WERI-Rb-1 (cell line): ENCODE measurements around the gene TMEM256.
A peak's percentile ranks its signal among the peaks of the same experiment; 100 is the strongest.

ENCODE experiments used
- DNase-seq: peaks from one replicate; pipeline ENCODE4 v3.0.0-alpha.2; 2020
- H3K27ac ChIP-seq: fragments of 250-450 bp; sonication (Bioruptor Pico); 2 replicates; pipeline ENCODE4 v1.5.1; 2020; ENCODE audit warnings: mild to moderate bottlenecking, moderate library complexity
- H3K27me3 ChIP-seq: fragments of 250-450 bp; sonication (Bioruptor Pico); 2 replicates; pipeline ENCODE4 v1.5.1; 2021; ENCODE audit warnings: mild to moderate bottlenecking, low read depth, moderate library complexity; ENCODE audit not compliant: insufficient read depth, severe bottlenecking
- H3K36me3 ChIP-seq: fragments of 250-450 bp; sonication (Bioruptor Pico); 2 replicates; pipeline ENCODE4 v1.5.1; 2020; ENCODE audit warnings: mild to moderate bottlenecking, moderate library complexity
- H3K4me3 ChIP-seq: 2 replicates; pipeline ENCODE4 v1.5.1; 2011; ENCODE audit warnings: low read depth, mild to moderate bottlenecking, control low read depth, low read length
- H3K9me3 ChIP-seq: fragments of 250-450 bp; sonication (Bioruptor Pico); 2 replicates; pipeline ENCODE4 v1.5.1; 2021; ENCODE audit warnings: mild to moderate bottlenecking, moderate library complexity; ENCODE audit not compliant: severe bottlenecking
- TF ChIP-seq, protein P1 (sequence below): IDR thresholded peaks from 2 replicates; pipeline ENCODE4 v1.5.1; 2011; ENCODE audit warnings: low read depth, mild to moderate bottlenecking, control low read depth, inconsistent platforms, low read length

TMEM256 gene

DNA sequence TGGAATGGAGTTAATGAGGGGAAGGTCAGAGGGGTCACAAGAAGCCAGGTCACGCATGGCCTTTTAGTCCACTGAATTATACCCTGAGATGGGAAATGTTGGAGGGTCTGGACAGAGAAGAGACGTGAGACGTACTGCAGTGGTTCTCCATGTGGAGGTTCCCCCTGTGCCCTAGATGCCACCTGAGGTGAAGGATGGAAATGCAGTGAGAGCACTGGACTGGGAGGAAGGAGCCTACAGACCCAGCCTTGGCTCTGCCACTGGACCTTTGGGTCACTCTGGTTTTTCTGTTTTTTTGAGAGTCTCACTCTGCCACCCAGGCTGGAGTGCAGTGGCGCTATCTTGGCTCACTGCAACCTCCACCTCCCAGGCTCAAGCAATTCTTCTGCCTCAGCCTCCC lies 7.8 kb downstream of the TMEM256 start:
- H3K9me3 ChIP-seq: no peaks in the 10 kb centered on the region
- DNase-seq: no peak
- H3K36me3 ChIP-seq: peaks cover 5% of the 10 kb centered on the region
- no peak overlapping the region for H3K4me3 ChIP-seq
- no peak overlapping the region for H3K27ac ChIP-seq
- no peaks in the 10 kb centered on the region for H3K27me3 ChIP-seq
- TF ChIP-seq, protein P1, sequence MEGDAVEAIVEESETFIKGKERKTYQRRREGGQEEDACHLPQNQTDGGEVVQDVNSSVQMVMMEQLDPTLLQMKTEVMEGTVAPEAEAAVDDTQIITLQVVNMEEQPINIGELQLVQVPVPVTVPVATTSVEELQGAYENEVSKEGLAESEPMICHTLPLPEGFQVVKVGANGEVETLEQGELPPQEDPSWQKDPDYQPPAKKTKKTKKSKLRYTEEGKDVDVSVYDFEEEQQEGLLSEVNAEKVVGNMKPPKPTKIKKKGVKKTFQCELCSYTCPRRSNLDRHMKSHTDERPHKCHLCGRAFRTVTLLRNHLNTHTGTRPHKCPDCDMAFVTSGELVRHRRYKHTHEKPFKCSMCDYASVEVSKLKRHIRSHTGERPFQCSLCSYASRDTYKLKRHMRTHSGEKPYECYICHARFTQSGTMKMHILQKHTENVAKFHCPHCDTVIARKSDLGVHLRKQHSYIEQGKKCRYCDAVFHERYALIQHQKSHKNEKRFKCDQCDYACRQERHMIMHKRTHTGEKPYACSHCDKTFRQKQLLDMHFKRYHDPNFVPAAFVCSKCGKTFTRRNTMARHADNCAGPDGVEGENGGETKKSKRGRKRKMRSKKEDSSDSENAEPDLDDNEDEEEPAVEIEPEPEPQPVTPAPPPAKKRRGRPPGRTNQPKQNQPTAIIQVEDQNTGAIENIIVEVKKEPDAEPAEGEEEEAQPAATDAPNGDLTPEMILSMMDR: no peak

DNA sequence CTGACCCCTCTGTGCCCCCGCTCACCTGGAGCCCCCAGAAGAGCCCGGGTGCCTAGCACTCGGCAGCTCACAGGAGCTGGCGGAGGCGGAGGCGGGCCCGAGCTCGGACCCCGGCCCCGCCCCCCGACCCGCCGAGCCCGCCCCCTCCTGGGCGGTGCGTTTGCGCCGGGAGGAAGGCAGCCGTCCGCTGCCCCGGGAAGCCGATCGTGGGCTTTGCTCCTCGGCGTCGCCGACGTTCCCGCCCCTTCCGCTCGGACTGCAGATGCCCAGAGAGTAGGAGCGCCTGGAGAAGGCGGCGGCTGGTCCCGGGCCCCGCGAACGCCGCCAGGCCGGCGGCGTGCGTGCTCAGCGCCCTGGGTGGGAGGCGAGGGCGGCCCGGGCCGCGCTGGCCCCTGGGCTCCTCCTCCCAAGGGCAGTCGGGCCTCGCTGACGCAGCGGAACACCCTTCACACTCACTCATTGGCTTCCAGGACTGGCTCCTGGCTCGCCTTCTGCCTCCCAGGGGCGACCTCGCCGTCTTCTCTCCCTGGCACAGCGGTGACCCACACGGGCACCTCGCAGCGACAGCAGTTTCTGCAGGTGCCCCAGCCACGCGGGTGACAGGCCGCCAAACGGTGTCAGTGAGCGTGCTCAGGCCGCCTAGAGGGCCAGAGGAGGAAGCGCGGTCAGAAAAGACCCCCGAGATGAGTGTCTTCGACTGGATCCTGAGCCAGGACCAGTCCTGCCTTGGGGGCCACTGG lies 9.3 kb downstream of the TMEM256 start, which contains the start of gene PLSCR3:
Gene PLSCR3, minus strand, starts transcription at position 74 of the 740 bp plus-strand sequence. CDS start 415 bp downstream, outside the sequence.
- Histone ChIP-seq H3K27ac (peak within 1 kb of the TSS; percentile 75), H3K36me3 (peaks cover 9% of the 10 kb centered on the region), H3K9me3 (no peaks in the 10 kb centered on the region), H3K4me3 (peak within 1 kb of the TSS; percentile 49), H3K27me3 (no peaks in the 10 kb centered on the region)
- peak; percentile 90 for DNase-seq
- TF ChIP-seq, protein P1: peak; percentile 65

DNA sequence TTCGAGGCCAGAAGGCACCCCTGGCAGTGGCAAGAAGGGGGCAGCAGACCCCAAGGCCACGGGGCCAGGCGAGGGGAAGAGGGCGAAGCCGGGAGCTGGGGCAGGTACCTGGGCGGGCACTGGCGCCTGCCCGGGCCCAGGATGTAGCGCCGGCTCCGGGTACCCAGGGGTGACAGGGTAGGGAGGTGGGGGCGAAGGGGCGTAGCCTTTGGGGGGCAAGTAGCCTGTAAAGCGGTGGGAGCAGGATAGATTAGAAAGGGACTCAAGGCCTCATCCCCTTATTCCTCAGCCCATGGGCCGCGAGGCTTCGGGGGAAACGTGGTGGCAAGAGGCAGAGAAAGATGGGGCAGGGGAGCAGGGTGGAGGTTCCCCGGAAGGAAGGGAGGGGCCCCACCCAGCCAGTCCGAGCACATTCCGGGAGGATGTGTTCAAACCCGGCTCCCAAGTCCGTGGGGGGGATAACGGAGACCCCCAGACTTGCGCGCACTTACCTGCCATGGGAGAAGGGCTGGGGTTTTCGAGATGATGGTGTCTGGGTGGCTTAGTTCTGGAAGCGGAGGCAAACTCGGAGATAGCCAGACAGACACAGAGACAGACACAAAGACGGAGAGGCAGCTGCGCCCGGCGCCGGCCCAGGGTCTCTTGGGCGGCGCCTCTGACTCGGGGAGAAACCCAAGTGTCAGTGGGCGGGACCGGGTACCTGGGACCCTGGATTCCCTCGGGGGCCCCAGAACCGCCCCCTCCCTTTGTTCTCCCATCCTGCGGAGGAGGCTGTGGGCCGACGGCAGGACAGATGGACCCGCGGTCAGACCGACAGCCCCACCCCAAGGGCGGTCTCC lies 10.1 kb downstream of the TMEM256 start:
- peaks cover 17% of the 10 kb centered on the region for H3K36me3 ChIP-seq
- no peaks in the 10 kb centered on the region for H3K27me3 ChIP-seq
- DNase-seq: peak; percentile 61
- H3K9me3 ChIP-seq: no peaks in the 10 kb centered on the region
- H3K27ac ChIP-seq: peak overlapping the region; percentile 75
- peak overlapping the region; percentile 49 for H3K4me3 ChIP-seq
- TF ChIP-seq, protein P1: peak; percentile 10; the same call in 1 of the 2 replicates

DNA sequence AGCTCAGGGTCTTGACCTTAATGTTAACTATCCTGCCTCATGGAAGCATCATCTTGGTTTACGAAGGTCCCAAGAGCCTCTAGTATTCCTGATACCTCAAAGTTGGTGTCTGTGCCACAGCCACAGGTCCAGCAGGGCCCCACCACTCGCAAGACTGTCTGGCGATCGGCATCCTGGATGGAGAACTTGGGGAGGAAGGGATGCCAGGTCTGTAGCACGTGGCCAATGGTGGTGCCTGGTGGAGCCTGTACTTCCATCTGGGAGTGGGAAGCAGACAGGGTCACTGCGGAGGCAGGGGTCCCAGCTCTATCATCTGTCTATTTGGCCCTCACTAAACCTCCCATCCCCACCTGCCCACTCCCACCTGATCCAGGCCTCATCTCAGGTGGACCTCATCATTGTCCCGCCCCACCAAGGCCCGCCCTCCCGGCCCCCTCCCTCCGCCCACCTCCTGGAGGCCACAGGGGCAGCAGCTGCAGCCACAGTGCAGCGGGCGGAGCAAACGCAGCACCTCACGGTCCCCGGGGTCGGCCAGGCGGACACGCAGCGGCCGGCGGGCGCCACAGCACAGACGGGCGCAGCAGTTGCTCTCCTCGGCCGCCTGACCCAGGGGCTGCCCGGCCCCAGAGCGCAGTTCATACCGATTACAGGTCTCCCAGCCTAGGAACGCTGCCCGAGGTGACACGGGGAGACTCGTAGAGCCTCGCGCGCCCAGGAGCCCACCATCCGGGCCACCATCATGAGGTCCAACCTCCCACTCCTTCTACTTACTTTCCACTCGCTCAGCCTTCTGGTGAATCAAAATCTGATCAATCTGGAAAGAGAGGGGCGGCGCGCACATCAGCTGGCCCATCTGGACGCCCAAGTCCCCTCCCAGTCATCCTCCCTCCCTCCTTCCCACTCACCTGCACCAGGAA lies 10.9 kb downstream of the TMEM256 start:
- Histone ChIP-seq H3K27me3 (no peaks in the 10 kb centered on the region), H3K4me3 (no peak overlapping the region), H3K9me3 (no peaks in the 10 kb centered on the region), H3K36me3 (peaks cover 23% of the 10 kb centered on the region), H3K27ac (no peak overlapping the region)
- DNase-seq: no peak
- TF ChIP-seq, protein P1: no peak

DNA sequence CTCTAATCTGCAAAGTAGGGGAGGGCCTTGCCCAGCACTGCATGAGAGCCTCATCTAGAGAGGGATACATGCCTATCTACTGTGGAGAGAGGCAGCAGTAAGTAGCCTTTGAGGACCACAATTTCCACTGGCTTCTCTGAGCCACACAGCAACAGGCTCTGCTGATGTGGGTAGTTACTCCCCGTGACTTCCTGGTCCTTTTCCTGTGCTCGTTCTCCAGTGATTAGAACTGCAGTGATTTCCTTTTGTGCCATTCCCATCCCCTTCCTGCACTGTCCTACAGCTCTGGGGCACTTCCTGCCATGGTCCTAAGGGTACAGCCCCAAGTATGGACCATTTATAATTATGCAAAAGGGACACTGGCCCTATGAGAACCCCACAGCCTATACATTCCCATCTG lies 12.6 kb downstream of the TMEM256 start:
- Histone ChIP-seq H3K27ac (no peak overlapping the region), H3K27me3 (no peaks in the 10 kb centered on the region), H3K36me3 (peaks cover 23% of the 10 kb centered on the region), H3K4me3 (no peak overlapping the region), H3K9me3 (no peaks in the 10 kb centered on the region)
- no peak for DNase-seq
- TF ChIP-seq, protein P1: no peak
